H1 (cell line): ENCODE results near the gene FGL2. TPM values are rescaled to one million over a fixed set of nuclear protein-coding genes. Genes with fewer than 3 reads are reported as not detected.
A peak's percentile ranks its signal among the peaks of the same experiment; 100 is the strongest.

Source experiments
- CTCF ChIA-PET: fragments of 300-600 bp; sonication (Branson Sonifier 250); formaldehyde crosslinking; loops from one replicate; lab custom pipeline; 2021; ENCODE audit not compliant: partially characterized antibody; lab: Charles Lee
- POLR2A ChIA-PET: fragments of 300-600 bp; sonication (Branson Sonifier 250); formaldehyde crosslinking; loops from one replicate; lab custom pipeline; 2021; ENCODE audit warnings: inconsistent platforms; ENCODE audit not compliant: partially characterized antibody; lab: Charles Lee
- DNase-seq, 2 experiments: peaks; one replicate each; pipeline versions ENCODE4 v3.0.0 to v3.0.0-alpha.2; 2010 to 2022; ENCODE audit warnings: low spot score in 2 of 2, low read depth in 1 of 2, mixed read lengths in 1 of 2
- FAIRE-seq: peaks from 2 replicates; lab custom pipeline; 2011; peaks lifted over from hg19 to GRCh38; lab: Jason Lieb, UNC
- H2AFZ ChIP-seq: 2 replicates; pipeline ENCODE4 v1.8.1; 2012; ENCODE audit warnings: low read length, inconsistent platforms
- H2AK5ac ChIP-seq: 2 replicates; pipeline ENCODE4 v1.6.1; 2013; ENCODE audit warnings: low read depth, low read length
- H2BK120ac ChIP-seq: replicated peaks from 2 replicates; pipeline ENCODE3; 2013; ENCODE audit warnings: low read depth, low read length, inconsistent platforms
- H2BK12ac ChIP-seq: 2 replicates; pipeline ENCODE4 v1.6.1; 2013; ENCODE audit warnings: low read depth, low read length
- H2BK15ac ChIP-seq: 2 replicates; pipeline ENCODE4 v1.6.1; 2013; ENCODE audit warnings: low read length
- H2BK20ac ChIP-seq: 2 replicates; pipeline ENCODE4 v1.6.1; 2013; ENCODE audit warnings: low read length
- H2BK5ac ChIP-seq: 2 replicates; pipeline ENCODE4 v1.6.1; 2013; ENCODE audit warnings: low read depth, low read length
- H3K14ac ChIP-seq: 2 replicates; pipeline ENCODE4 v1.6.1; 2013; ENCODE audit warnings: inconsistent platforms; ENCODE audit not compliant: insufficient read length
- H3K18ac ChIP-seq: 2 replicates; pipeline ENCODE4 v1.6.1; 2013; ENCODE audit warnings: low read length; ENCODE audit errors: extremely low read depth
- H3K23ac ChIP-seq: 2 replicates; pipeline ENCODE4 v1.6.1; 2013; ENCODE audit warnings: inconsistent platforms; ENCODE audit not compliant: insufficient read length
- H3K23me2 ChIP-seq: 2 replicates; pipeline ENCODE4 v1.6.1; 2013; ENCODE audit warnings: low read depth, low read length
- H3K27ac ChIP-seq: 2 replicates; pipeline ENCODE4 v1.6.1; 2011; ENCODE audit warnings: low read depth, low read length, inconsistent platforms
- H3K27me3 ChIP-seq, 4 experiments: replicated peaks in 1 of 4; 1 replicate in 1 of 4; 2 replicates in 3 of 4; pipeline versions ENCODE4 v1.6.1 to v1.8.1; 2011 to 2013; ENCODE audit warnings: low read length in 3 of 4, mild to moderate bottlenecking in 3 of 4, inconsistent platforms in 2 of 4, mixed read lengths in 2 of 4, moderate library complexity in 1 of 4; ENCODE audit not compliant: control insufficient read depth in 3 of 4, insufficient read depth in 3 of 4; ENCODE audit errors: extremely low read depth in 1 of 4
- H3K36me3 ChIP-seq, 4 experiments: 2 replicates each; pipeline versions ENCODE4 v1.6.1 to v1.8.1; 2011 to 2013; ENCODE audit warnings: mild to moderate bottlenecking in 4 of 4, low read length in 3 of 4, moderate library complexity in 2 of 4, control low read depth in 1 of 4, inconsistent platforms in 1 of 4; ENCODE audit not compliant: insufficient read depth in 4 of 4, control insufficient read depth in 2 of 4
- H3K4ac ChIP-seq: replicated peaks from 2 replicates; pipeline ENCODE3; 2013; ENCODE audit warnings: low read length, low read depth, mixed read lengths, inconsistent platforms; ENCODE audit not compliant: insufficient read length
- H3K4me1 ChIP-seq, 4 experiments: replicated peaks in 1 of 4; 1 replicate in 1 of 4; 2 replicates in 3 of 4; pipeline versions ENCODE4 v1.6.1 to v1.8.1; 2011 to 2013; ENCODE audit warnings: low read length in 3 of 4, inconsistent platforms in 2 of 4, mixed read lengths in 1 of 4; ENCODE audit not compliant: insufficient read depth in 4 of 4, control insufficient read depth in 3 of 4
- H3K4me2 ChIP-seq, 2 experiments: 2 replicates each; pipeline versions ENCODE4 v1.6.1 to v1.8.1; 2011 to 2013; ENCODE audit warnings: low read depth in 2 of 2, low read length in 2 of 2, control low read depth in 1 of 2, inconsistent platforms in 1 of 2, mild to moderate bottlenecking in 1 of 2; ENCODE audit not compliant: insufficient read depth in 1 of 2
- H3K4me3 ChIP-seq, 4 experiments: fragments of 200-600, 300-600 bp in 1 of 4; sonication (generic), shearing (Covaris generic), sonication (Bioruptor Twin) in 1 of 4; 2 replicates each; pipeline versions ENCODE4 v1.5.1 to v1.8.1; 2011 to 2016; ENCODE audit warnings: low read length in 4 of 4, low read depth in 3 of 4, control low read depth in 2 of 4, inconsistent platforms in 2 of 4, mild to moderate bottlenecking in 2 of 4, mixed read lengths in 1 of 4, moderate library complexity in 1 of 4; ENCODE audit not compliant: insufficient read depth in 2 of 4; ENCODE audit errors: extremely low read depth in 1 of 4
- H3K56ac ChIP-seq: replicated peaks from 2 replicates; pipeline ENCODE3; 2013; ENCODE audit warnings: low read depth, mild to moderate bottlenecking, mixed read lengths, low read length, inconsistent platforms; ENCODE audit not compliant: insufficient read length
- H3K79me1 ChIP-seq: 2 replicates; pipeline ENCODE4 v1.6.1; 2013; ENCODE audit warnings: low read depth, low read length, control low read depth
- H3K79me2 ChIP-seq, 2 experiments: 2 replicates each; pipeline versions ENCODE4 v1.6.1 to v1.8.1; 2012 to 2013; ENCODE audit warnings: low read length in 2 of 2, mild to moderate bottlenecking in 2 of 2, inconsistent platforms in 1 of 2; ENCODE audit not compliant: insufficient read depth in 2 of 2, control insufficient read depth in 1 of 2
- H3K9ac ChIP-seq, 4 experiments: replicated peaks in 1 of 4; 1 replicate in 1 of 4; 2 replicates in 3 of 4; pipeline versions ENCODE4 v1.6.1 to v1.8.1; 2011 to 2013; ENCODE audit warnings: low read depth in 3 of 4, low read length in 3 of 4, control low read depth in 2 of 4, mild to moderate bottlenecking in 2 of 4, moderate library complexity in 2 of 4, inconsistent platforms in 1 of 4; ENCODE audit errors: extremely low read depth in 1 of 4
- H3K9me3 ChIP-seq, 2 experiments: 2 replicates each; pipeline versions ENCODE4 v1.6.1 to v1.8.1; 2012 to 2013; ENCODE audit warnings: mild to moderate bottlenecking in 2 of 2, moderate library complexity in 2 of 2, control low read depth in 1 of 2, inconsistent platforms in 1 of 2, low read depth in 1 of 2, low read length in 1 of 2, mixed read lengths in 1 of 2; ENCODE audit not compliant: insufficient read depth in 2 of 2
- H4K20me1 ChIP-seq, 2 experiments: replicated peaks in 1 of 2; 2 replicates each; pipeline versions ENCODE3 to v1.8.1; 2011 to 2013; ENCODE audit warnings: inconsistent platforms in 2 of 2, low read length in 2 of 2, mild to moderate bottlenecking in 1 of 2; ENCODE audit not compliant: insufficient read depth in 2 of 2, control insufficient read depth in 1 of 2
- H4K5ac ChIP-seq: 2 replicates; pipeline ENCODE4 v1.6.1; 2013; ENCODE audit warnings: low read length, low read depth, mixed read lengths, inconsistent platforms; ENCODE audit not compliant: insufficient read length
- H4K8ac ChIP-seq: 2 replicates; pipeline ENCODE4 v1.8.0; 2013; ENCODE audit warnings: mild to moderate bottlenecking, moderate library complexity, low read length, inconsistent platforms; ENCODE audit not compliant: insufficient read depth; ENCODE audit errors: extremely low read depth
- H4K91ac ChIP-seq: replicated peaks from 2 replicates; pipeline ENCODE3; 2013; ENCODE audit warnings: low read length, mixed read lengths, inconsistent platforms; ENCODE audit not compliant: insufficient read length
- CEBPB ChIP-seq: IDR thresholded peaks from 2 replicates; pipeline ENCODE4 v1.6.1; 2012; ENCODE audit warnings: low read depth, low read length
- CREB1 ChIP-seq: IDR thresholded peaks from 2 replicates; pipeline ENCODE4 v1.6.1; 2012; ENCODE audit warnings: inconsistent platforms
- NRF1 ChIP-seq: IDR thresholded peaks from 2 replicates; pipeline ENCODE4 v1.6.1; 2011; ENCODE audit warnings: mild to moderate bottlenecking, low read depth, low read length, improper control_type of control experiment
- RAD21 ChIP-seq, 2 experiments: IDR thresholded peaks in 1 of 2; conservative IDR thresholded peaks in 1 of 2; 2 replicates each; pipeline ENCODE4 v1.6.1; 2011; ENCODE audit warnings: low read depth in 2 of 2, low read length in 2 of 2, improper control_type of control experiment in 1 of 2, inconsistent platforms in 1 of 2, mild to moderate bottlenecking in 1 of 2, moderate library complexity in 1 of 2
- TCF12 ChIP-seq: IDR thresholded peaks from 2 replicates; pipeline ENCODE4 v1.6.1; 2011; ENCODE audit warnings: low read depth, mild to moderate bottlenecking, low read length
- YY1 ChIP-seq: IDR thresholded peaks from 2 replicates; pipeline ENCODE4 v1.6.1; 2011; ENCODE audit warnings: low read depth, mild to moderate bottlenecking, low read length
- WGBS, 2 experiments: shearing (Covaris generic) in 1 of 2; methylation state at CpG; one replicate each; pipeline versions ENCODE4 v1.1.6 to v1.1.7; 2013 to 2015; ENCODE audit warnings: low lambda C conversion rate in 2 of 2, mixed read lengths in 2 of 2, inconsistent platforms in 1 of 2, low coverage in 1 of 2, missing lambda C conversion rate in 1 of 2; ENCODE audit not compliant: insufficient replicate concordance in 2 of 2, insufficient coverage in 1 of 2, insufficient read length in 1 of 2; ENCODE audit errors: extremely low coverage in 1 of 2, missing lambda C conversion rate in 1 of 2; 5-methylcytosine and 5-hydroxymethylcytosine counted together
- polyA plus RNA-seq, 7 experiments: library from polyadenylated mRNA; depleted of rRNA in 3 of 7; stranded (reverse) in 5 of 7; unstranded in 2 of 7; fragments of >200 nt in 5 of 7; fragments of 200-250 nt in 2 of 7; gene quantifications; 1 replicate in 5 of 7; 2 replicates in 1 of 7; 4 replicates in 1 of 7; pipeline versions ENCODE4 v1.2.1 to v1.2.3, GENCODE V29; 2011 to 2013; ENCODE audit warnings: missing spikeins in 2 of 7, mixed read lengths in 2 of 7
- total RNA-seq: library from RNA; stranded (reverse); fragmentation: NEBNext Ultra II Directional; extraction: Animal tissue kit (Norgen Biotek cat#: 25700); gene quantifications from 2 replicates; pipeline ENCODE4 v1.2.1, GENCODE V29; 2021
- TF ChIP-seq, protein P1 (sequence below), 3 experiments: IDR thresholded peaks; 1 replicate in 2 of 3; 2 replicates in 1 of 3; pipeline versions ENCODE4 v1.5.1 to v1.6.1; 2011; ENCODE audit warnings: low read length in 3 of 3, mild to moderate bottlenecking in 3 of 3, inconsistent platforms in 2 of 3, low read depth in 1 of 3, moderate library complexity in 1 of 3; ENCODE audit not compliant: insufficient read depth in 1 of 3; ENCODE audit errors: control extremely low read depth in 1 of 3

Gene FGL2
- total and polyA plus RNA-seq, 2 of the 8 experiments (the other 6 are each of a cell fraction or from before 2014, with no cell fraction given) = not detected

DNA sequence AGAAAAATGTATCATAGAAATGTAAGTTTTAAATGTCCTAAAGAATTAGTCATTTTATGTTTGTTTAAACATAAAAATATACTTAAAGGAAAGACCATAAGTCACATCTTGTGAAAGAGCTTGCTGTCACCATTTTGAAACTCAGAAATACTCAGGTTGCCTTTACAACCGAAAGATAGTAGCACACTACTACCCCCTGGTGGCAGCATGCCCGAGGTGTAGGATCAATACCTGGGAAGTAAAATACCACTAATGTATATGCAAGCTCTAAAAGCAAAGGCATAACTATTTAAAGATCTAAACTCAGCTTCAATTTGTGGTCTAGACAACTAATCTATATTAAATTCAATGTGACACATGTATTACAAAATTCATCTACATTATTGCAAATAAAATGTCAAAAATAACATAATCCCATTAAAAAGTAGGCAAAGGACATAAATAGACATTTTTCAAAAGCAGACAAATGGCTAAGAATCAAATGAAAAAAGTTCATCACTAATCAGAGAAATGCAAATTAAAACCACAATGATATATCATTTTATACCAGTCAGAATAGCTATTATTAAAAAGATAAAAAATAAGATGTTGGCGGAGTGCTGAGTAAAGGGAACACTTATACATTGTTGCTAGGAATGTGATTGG is 47.7 kb upstream of the FGL2 start:
- no peak overlapping the region for H3K23ac ChIP-seq
- FAIRE-seq (peak; percentile 88), DNase-seq (peak; percentile 56 to 92)
- no peak overlapping the region for H2BK12ac ChIP-seq
- no peaks in the 10 kb centered on the region for H3K36me3 ChIP-seq
- no peaks in the 10 kb centered on the region for H3K27me3 ChIP-seq
- H4K20me1 ChIP-seq = no peaks in the 10 kb centered on the region
- no peaks in the 10 kb centered on the region for H3K9me3 ChIP-seq
- H2BK5ac ChIP-seq = no peak overlapping the region
- H2BK20ac ChIP-seq = no peak overlapping the region
- H3K18ac ChIP-seq = no peak overlapping the region
- no peak overlapping the region for H2BK120ac ChIP-seq
- no peak overlapping the region for H2BK15ac ChIP-seq
- no peak overlapping the region for H4K91ac ChIP-seq
- no peak for TF ChIP-seq CREB1
- TF ChIP-seq CEBPB = peak; percentile 68
- no peak for TF ChIP-seq TCF12
- peak; percentile 83 for TF ChIP-seq YY1
- peak; percentile 87 to 89 for TF ChIP-seq RAD21 (IDR thresholded peaks at IDR 0.05 in 1 of 2, conservative IDR thresholded peaks at IDR 0.05 in 1 of 2; ENCODE audit: low read depth in 2 of 2, low read length in 2 of 2)
- no peak for TF ChIP-seq NRF1
- TF ChIP-seq, protein P1, sequence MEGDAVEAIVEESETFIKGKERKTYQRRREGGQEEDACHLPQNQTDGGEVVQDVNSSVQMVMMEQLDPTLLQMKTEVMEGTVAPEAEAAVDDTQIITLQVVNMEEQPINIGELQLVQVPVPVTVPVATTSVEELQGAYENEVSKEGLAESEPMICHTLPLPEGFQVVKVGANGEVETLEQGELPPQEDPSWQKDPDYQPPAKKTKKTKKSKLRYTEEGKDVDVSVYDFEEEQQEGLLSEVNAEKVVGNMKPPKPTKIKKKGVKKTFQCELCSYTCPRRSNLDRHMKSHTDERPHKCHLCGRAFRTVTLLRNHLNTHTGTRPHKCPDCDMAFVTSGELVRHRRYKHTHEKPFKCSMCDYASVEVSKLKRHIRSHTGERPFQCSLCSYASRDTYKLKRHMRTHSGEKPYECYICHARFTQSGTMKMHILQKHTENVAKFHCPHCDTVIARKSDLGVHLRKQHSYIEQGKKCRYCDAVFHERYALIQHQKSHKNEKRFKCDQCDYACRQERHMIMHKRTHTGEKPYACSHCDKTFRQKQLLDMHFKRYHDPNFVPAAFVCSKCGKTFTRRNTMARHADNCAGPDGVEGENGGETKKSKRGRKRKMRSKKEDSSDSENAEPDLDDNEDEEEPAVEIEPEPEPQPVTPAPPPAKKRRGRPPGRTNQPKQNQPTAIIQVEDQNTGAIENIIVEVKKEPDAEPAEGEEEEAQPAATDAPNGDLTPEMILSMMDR (IDR thresholded peaks at IDR 0.05; ENCODE audit: control extremely low read depth in 1 of 3, insufficient read depth in 1 of 3, low read depth in 1 of 3, low read length in 3 of 3) = peak in 2 of 3 experiments; percentile 69 to 71; a peak in 3 of 4 replicates
- no peak overlapping the region for H3K14ac ChIP-seq
- H4K8ac ChIP-seq = no peak overlapping the region
- H3K4me1 ChIP-seq = peaks cover 0 to 3% (median under 1%) of the 10 kb centered on the region in 4 experiments; a peak in 4 of 7 replicates
- no peak overlapping the region for H3K4ac ChIP-seq
- no peak overlapping the region for H3K27ac ChIP-seq
- no peak overlapping the region for H4K5ac ChIP-seq
- H3K79me1 ChIP-seq = no peaks in the 10 kb centered on the region
- ChIA-PET CTCF (interaction anchor here (0.6 to 3.5 kb wide), 30 partner anchors 8 to 208 kb away, joined by 3 to 23 read pairs (median 4); partner anchors contain the start of genes CCDC146 and FGL2), POLR2A (no interaction called here)
- no peak overlapping the region for H3K4me3 ChIP-seq
- no peak overlapping the region for H3K9ac ChIP-seq
- no peaks in the 10 kb centered on the region for H3K79me2 ChIP-seq
- no peak overlapping the region for H3K56ac ChIP-seq
- no peak overlapping the region for H2AFZ ChIP-seq
- WGBS, 2 experiments = 34% methylated on average over 3 of the region's 3 CpGs; no CpG with 5 or more reads in 1 of the 2 experiments
- no peak overlapping the region for H3K4me2 ChIP-seq
- no peak overlapping the region for H2AK5ac ChIP-seq
- no peaks in the 10 kb centered on the region for H3K23me2 ChIP-seq
